Astrocyte (in vitro differentiated cells and primary cell): Measurements from ENCODE around the gene LOC101059915.

Source experiments
- EZH2 ChIP-seq: IDR thresholded peaks from 2 replicates; pipeline ENCODE4 v1.6.1; 2012; ENCODE audit warnings: mild to moderate bottlenecking, low read length, inconsistent platforms; ENCODE audit not compliant: insufficient read depth
- TF ChIP-seq, protein P1 (sequence below): IDR thresholded peaks from 2 replicates; pipeline ENCODE4 v1.5.1; 2011; ENCODE audit warnings: low read depth, mild to moderate bottlenecking, inconsistent platforms, low read length, moderate library complexity; ENCODE audit not compliant: insufficient read depth

DNA sequence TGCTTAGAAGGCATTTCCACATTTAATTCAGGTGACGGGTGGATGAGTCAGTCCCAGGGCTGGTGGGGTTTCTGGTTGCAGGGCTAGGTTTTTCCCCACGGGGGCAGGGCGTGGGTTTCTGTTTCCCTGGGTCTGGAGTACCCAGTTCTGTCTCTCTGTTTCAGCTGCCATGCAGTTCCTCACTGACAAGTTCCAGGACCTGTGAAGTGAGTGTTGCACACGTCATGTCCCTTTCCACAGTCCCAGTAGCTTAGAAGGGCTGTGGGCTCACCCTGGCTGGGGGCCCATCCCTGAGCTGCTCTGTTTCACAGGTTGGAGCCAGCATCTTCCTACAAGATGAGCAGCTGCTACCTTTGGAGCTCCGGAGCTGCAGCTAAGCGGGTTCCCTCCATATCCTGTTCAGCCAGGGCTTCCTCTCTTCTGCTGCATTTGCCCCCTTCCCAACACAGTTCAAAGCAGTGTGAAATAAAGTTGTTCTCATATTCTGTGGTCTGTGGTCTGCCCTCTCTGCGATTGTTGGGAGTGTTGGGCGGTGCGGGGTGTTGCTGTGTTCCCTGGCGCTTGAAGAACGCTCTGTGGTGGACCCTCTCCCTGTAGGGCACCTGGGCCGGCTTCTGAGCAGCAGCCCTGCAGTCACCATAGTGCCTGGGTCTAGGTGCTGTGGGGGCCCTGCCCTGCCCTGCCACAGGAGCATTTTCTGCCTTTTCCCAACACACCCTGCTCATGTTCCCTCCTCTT is 3.9 kb downstream of the LOC101059915 start:
- TF ChIP-seq, protein P1, sequence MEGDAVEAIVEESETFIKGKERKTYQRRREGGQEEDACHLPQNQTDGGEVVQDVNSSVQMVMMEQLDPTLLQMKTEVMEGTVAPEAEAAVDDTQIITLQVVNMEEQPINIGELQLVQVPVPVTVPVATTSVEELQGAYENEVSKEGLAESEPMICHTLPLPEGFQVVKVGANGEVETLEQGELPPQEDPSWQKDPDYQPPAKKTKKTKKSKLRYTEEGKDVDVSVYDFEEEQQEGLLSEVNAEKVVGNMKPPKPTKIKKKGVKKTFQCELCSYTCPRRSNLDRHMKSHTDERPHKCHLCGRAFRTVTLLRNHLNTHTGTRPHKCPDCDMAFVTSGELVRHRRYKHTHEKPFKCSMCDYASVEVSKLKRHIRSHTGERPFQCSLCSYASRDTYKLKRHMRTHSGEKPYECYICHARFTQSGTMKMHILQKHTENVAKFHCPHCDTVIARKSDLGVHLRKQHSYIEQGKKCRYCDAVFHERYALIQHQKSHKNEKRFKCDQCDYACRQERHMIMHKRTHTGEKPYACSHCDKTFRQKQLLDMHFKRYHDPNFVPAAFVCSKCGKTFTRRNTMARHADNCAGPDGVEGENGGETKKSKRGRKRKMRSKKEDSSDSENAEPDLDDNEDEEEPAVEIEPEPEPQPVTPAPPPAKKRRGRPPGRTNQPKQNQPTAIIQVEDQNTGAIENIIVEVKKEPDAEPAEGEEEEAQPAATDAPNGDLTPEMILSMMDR = no peak
- no peak for TF ChIP-seq EZH2
